Neural cell (in vitro differentiated cells): ENCODE measurements around the gene GPR107. TPM values are rescaled to one million over a fixed set of nuclear protein-coding genes. Genes with fewer than 3 reads are reported as not detected.
A peak's percentile ranks its signal among the peaks of the same experiment; 100 is the strongest.

ENCODE experiments used
- H2AFZ ChIP-seq: fragments of 200-600, 300-800 bp; sonication (generic), shearing (Covaris generic); 2 replicates; pipeline ENCODE4 v1.6.0; 2014; ENCODE audit warnings: low read depth, mild to moderate bottlenecking, antibody characterized with exemption, low read length, moderate library complexity
- H3F3A ChIP-seq: fragments of 200-600 bp; shearing (Covaris generic); 2 replicates; pipeline ENCODE4 v1.6.1; 2016; ENCODE audit warnings: mild to moderate bottlenecking, moderate library complexity, mixed read lengths, antibody characterized with exemption, low read length; ENCODE audit not compliant: insufficient read depth, poor library complexity, severe bottlenecking
- H3K27ac ChIP-seq: fragments of 200-600, 300-800 bp; sonication (generic), shearing (Covaris generic); 2 replicates; pipeline ENCODE4 v1.5.1; 2014; ENCODE audit warnings: mild to moderate bottlenecking, low read length, moderate library complexity
- H3K27me3 ChIP-seq: fragments of 300-800, 200-600 bp; sonication (generic), shearing (Covaris generic); 2 replicates; pipeline ENCODE4 v1.6.0; 2014; ENCODE audit warnings: mild to moderate bottlenecking, low read depth, low read length, moderate library complexity; ENCODE audit not compliant: insufficient read depth
- H3K36me3 ChIP-seq: fragments of 300-800, 200-600 bp; sonication (generic), shearing (Covaris generic); 2 replicates; pipeline ENCODE4 v1.5.1; 2014; ENCODE audit warnings: mild to moderate bottlenecking, antibody characterized with exemption, low read length, moderate library complexity; ENCODE audit not compliant: insufficient read depth
- H3K4me2 ChIP-seq: fragments of 300-800, 200-600 bp; sonication (generic), shearing (Covaris generic); 2 replicates; pipeline ENCODE4 v1.6.0; 2014; ENCODE audit warnings: mild to moderate bottlenecking, low read length
- H3K4me3 ChIP-seq: fragments of 300-800, 200-600 bp; sonication (generic), shearing (Covaris generic); 2 replicates; pipeline ENCODE4 v1.5.1; 2014; ENCODE audit warnings: mild to moderate bottlenecking, low read length, moderate library complexity
- H3K79me2 ChIP-seq: fragments of 200-600 bp; shearing (Covaris generic); replicated peaks from 2 replicates; pipeline ENCODE4 v1.6.0; 2014; ENCODE audit warnings: mild to moderate bottlenecking, low read length, moderate library complexity; ENCODE audit not compliant: insufficient read depth
- H3K9ac ChIP-seq: fragments of 300-800, 200-600 bp; sonication (generic), shearing (Covaris generic); 2 replicates; pipeline ENCODE4 v1.6.1; 2016; ENCODE audit warnings: mild to moderate bottlenecking, low read length, mixed read lengths
- H3K9me2 ChIP-seq: fragments of 200-600 bp; shearing (Covaris generic); 2 replicates; pipeline ENCODE4 v1.6.1; 2016; ENCODE audit warnings: mild to moderate bottlenecking, low read length, mixed read lengths; ENCODE audit not compliant: insufficient read depth
- H3K9me3 ChIP-seq: fragments of 200-600, 300-800 bp; sonication (generic), shearing (Covaris generic); 2 replicates; pipeline ENCODE4 v1.6.1; 2016; ENCODE audit warnings: mild to moderate bottlenecking, mixed run types, low read length, moderate library complexity, mixed read lengths
- H4K20me1 ChIP-seq: fragments of 200-600 bp; shearing (Covaris generic); 2 replicates; pipeline ENCODE4 v1.6.1; 2016; ENCODE audit warnings: mild to moderate bottlenecking, mixed run types; ENCODE audit not compliant: insufficient read depth
- EP300 ChIP-seq: fragments of 450-650 bp; conservative IDR thresholded peaks from 2 replicates; pipeline ENCODE4 v1.6.1; 2014; ENCODE audit warnings: antibody characterized with exemption, mild to moderate bottlenecking, moderate library complexity; ENCODE audit not compliant: poor library complexity, severe bottlenecking
- EZH2 ChIP-seq: fragments of 200-600, 300-800 bp; shearing (Covaris generic), sonication (generic); IDR thresholded peaks from 2 replicates; pipeline ENCODE4 v1.6.1; 2014; ENCODE audit warnings: antibody characterized with exemption, low read length, borderline replicate concordance, mild to moderate bottlenecking; ENCODE audit not compliant: insufficient read depth, poor library complexity, severe bottlenecking
- MXI1 ChIP-seq: fragments of 450-650 bp; conservative IDR thresholded peaks from 2 replicates; pipeline ENCODE4 v1.6.1; 2014; ENCODE audit warnings: antibody characterized with exemption, mild to moderate bottlenecking; ENCODE audit not compliant: poor library complexity, severe bottlenecking
- RAD21 ChIP-seq: fragments of 450-650 bp; conservative IDR thresholded peaks from 2 replicates; pipeline ENCODE4 v1.6.1; 2014; ENCODE audit warnings: antibody characterized with exemption, mild to moderate bottlenecking, moderate library complexity
- TAF1 ChIP-seq: IDR thresholded peaks from 2 replicates; pipeline ENCODE4 v1.6.1; 2012; ENCODE audit warnings: low read depth
- polyA plus RNA-seq: library from polyadenylated mRNA; depleted of rRNA; stranded (reverse); fragments of >200 nt; gene quantifications from 2 replicates; pipeline ENCODE4 v1.2.3, GENCODE V29; 2014
- TF ChIP-seq, protein P1 (sequence below): fragments of 450-650 bp; IDR thresholded peaks from 2 replicates; pipeline ENCODE4 v1.5.1; 2014; ENCODE audit warnings: antibody characterized with exemption, mild to moderate bottlenecking, moderate library complexity; ENCODE audit not compliant: poor library complexity, severe bottlenecking

The GPR107 gene
- polyA plus RNA-seq, 1 donor from 2014 or later: 21.5 TPM

DNA sequence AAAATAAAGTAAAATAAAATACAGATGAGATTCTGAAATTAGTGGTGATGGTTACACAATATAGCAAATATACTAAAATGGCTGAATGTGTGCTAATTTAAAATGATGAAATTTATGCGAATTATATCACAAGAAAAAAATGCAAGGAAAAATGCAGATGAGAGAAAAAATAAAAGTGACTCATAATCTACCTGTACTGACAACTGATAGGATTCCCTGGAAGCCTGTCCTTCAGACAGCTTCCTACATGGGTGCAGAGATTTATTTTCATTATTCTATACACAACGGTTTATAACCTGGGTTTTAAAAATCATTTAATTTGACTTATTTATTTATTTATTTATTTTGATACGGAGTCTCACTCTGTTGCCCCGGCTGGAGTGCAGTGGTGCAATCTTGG is 112.7 kb downstream of the GPR107 start:
- TF ChIP-seq RAD21: no peak
- H3K27me3 ChIP-seq: no peaks in the 10 kb centered on the region
- H3K4me3 ChIP-seq: no peak overlapping the region
- H3K36me3 ChIP-seq: no peaks in the 10 kb centered on the region
- no peaks in the 10 kb centered on the region for H4K20me1 ChIP-seq
- no peak overlapping the region for H3K27ac ChIP-seq
- no peaks in the 10 kb centered on the region for H3K79me2 ChIP-seq
- H3K4me2 ChIP-seq: no peak overlapping the region
- H3K9me3 ChIP-seq: no peaks in the 10 kb centered on the region
- H3F3A ChIP-seq: no peaks in the 10 kb centered on the region
- H3K9me2 ChIP-seq: no peaks in the 10 kb centered on the region
- H2AFZ ChIP-seq: no peak overlapping the region
- no peak overlapping the region for H3K9ac ChIP-seq

DNA sequence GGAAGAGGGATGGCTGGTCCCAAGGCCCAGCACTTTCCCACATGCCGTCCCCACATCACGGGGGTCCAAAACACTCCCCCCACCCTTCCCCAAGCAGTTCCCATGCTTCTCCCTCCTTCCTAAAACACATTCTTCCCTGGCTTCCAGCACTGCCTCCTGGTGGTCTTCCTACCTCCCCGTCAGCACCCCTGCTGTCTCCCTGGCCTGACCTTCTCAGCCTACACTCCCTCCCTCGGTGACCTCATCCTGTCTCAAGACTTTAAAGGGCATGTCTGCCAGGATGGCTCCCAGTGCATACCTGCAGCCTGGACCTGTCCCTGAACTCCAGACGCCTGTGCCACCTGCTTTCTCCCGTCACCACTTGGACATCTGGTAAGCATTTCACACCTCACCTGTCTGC is 114.2 kb downstream of the GPR107 start:
- TF ChIP-seq TAF1 (no peak), EP300 (no peak), EZH2 (no peak)
- TF ChIP-seq, protein P1, sequence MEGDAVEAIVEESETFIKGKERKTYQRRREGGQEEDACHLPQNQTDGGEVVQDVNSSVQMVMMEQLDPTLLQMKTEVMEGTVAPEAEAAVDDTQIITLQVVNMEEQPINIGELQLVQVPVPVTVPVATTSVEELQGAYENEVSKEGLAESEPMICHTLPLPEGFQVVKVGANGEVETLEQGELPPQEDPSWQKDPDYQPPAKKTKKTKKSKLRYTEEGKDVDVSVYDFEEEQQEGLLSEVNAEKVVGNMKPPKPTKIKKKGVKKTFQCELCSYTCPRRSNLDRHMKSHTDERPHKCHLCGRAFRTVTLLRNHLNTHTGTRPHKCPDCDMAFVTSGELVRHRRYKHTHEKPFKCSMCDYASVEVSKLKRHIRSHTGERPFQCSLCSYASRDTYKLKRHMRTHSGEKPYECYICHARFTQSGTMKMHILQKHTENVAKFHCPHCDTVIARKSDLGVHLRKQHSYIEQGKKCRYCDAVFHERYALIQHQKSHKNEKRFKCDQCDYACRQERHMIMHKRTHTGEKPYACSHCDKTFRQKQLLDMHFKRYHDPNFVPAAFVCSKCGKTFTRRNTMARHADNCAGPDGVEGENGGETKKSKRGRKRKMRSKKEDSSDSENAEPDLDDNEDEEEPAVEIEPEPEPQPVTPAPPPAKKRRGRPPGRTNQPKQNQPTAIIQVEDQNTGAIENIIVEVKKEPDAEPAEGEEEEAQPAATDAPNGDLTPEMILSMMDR: no peak
- Histone ChIP-seq H3K36me3 (no peaks in the 10 kb centered on the region), H3K27ac (no peak overlapping the region), H2AFZ (no peak overlapping the region), H3K79me2 (no peaks in the 10 kb centered on the region), H3K4me3 (no peak overlapping the region), H3F3A (no peaks in the 10 kb centered on the region), H3K9me2 (no peaks in the 10 kb centered on the region), H3K27me3 (no peaks in the 10 kb centered on the region), H3K9ac (no peak overlapping the region), H3K9me3 (no peaks in the 10 kb centered on the region), H3K4me2 (no peak overlapping the region), H4K20me1 (no peaks in the 10 kb centered on the region)

DNA sequence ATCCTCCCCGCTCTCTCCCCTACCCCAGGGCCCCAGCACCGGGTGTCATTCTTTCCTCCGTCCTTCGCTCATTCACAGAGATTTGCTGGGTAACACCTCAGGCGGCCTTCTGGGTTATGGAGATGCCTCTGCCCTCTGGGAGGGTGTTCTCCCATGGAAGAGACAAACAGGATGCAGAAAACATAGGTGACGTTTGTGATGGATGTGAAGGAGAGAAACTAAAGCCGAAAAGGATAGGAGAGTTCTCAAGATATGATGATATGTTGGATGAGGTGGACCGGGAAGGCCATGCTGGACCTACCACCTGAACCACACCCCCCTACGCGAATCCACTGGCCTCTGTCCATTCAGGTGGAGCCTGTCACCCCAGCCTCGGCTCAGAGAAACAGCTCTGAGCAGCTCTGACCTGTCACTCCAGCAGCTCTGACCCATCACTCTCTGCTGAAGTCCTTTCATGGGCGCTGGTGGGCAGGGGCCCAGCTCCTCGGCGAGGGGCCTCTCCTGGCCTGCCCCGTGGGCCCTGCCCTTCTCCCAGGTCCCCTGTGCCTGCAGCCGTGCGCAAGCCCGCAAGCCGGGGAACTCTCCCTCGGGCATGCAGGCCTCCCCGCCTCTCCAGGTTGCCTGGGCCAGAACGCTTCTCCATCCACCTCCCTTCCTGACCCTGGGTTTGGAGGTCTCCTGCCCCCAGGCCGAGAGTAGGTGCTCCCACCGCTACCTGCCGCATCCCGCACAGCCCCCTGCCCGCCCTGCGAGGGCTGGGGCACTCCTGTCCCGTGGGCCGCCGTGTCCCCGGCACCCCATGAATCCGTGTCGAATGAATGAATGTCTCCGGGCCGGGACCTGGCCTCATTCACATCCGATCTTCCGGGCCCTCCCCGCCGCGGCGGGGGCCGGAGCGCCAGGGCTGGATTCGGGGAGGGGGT is 117.8 kb downstream of the GPR107 start:
- no peaks in the 10 kb centered on the region for H3K36me3 ChIP-seq
- no peaks in the 10 kb centered on the region for H3K9me3 ChIP-seq
- peak overlapping the region; percentile 79 for H3K9ac ChIP-seq
- H2AFZ ChIP-seq: peak overlapping the region; percentile 85
- no peaks in the 10 kb centered on the region for H3F3A ChIP-seq
- H3K27ac ChIP-seq: peak overlapping the region; percentile 46
- peak overlapping the region; percentile 82 for H3K4me2 ChIP-seq
- no peaks in the 10 kb centered on the region for H3K27me3 ChIP-seq
- no peaks in the 10 kb centered on the region for H3K9me2 ChIP-seq
- H3K79me2 ChIP-seq: peaks cover 26% of the 10 kb centered on the region
- no peaks in the 10 kb centered on the region for H4K20me1 ChIP-seq
- TF ChIP-seq MXI1 (no peak), RAD21 (no peak)
- H3K4me3 ChIP-seq: peak overlapping the region; percentile 76
